Measurements from ENCODE around the gene RGS17.
"Not testable (repeated sequence)": the region's sequence is repeated elsewhere in the genome, so short reads cannot be mapped to it uniquely, and the experiment has no call there.

Gene RGS17

DNA sequence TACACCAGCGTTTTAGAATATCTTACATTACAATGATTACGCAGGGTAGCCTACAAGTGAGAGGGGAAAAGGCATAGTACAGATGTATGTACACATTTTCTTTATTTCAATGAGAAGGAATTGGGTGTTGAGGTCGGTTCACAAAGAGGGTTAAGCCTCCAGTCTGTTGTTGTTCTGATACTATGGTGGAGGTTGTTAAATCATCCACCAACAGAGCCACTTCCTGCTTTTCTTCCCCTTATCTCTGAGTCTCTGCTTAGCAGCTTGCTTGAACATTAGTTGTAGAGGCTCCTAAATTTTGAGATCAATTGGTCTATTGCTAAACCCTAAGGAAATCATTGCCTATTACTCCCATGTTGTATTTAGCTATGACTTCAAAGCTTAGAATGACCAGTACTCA is 7.3 kb downstream of the RGS17 start:
- DNase-seq = no peak

DNA sequence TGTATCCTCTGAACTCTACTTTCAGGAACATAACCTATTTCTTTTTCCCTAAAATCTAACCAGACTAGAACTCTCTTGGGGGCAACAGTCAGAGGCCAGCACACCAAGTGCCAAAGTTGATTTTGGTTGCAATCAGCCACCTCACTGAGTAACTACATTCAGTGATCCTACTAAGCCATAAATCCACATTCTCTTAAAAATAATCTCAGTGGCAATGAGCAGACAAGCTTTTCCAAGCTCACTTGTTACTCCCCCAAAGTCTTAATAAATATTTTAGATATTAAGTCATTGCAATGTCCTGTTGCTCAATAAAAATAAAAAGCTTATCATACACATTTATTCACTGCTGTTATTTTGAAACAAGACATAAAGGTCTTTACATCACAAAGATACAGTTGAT is 9.8 kb downstream of the RGS17 start:
- DNase-seq = no peak

DNA sequence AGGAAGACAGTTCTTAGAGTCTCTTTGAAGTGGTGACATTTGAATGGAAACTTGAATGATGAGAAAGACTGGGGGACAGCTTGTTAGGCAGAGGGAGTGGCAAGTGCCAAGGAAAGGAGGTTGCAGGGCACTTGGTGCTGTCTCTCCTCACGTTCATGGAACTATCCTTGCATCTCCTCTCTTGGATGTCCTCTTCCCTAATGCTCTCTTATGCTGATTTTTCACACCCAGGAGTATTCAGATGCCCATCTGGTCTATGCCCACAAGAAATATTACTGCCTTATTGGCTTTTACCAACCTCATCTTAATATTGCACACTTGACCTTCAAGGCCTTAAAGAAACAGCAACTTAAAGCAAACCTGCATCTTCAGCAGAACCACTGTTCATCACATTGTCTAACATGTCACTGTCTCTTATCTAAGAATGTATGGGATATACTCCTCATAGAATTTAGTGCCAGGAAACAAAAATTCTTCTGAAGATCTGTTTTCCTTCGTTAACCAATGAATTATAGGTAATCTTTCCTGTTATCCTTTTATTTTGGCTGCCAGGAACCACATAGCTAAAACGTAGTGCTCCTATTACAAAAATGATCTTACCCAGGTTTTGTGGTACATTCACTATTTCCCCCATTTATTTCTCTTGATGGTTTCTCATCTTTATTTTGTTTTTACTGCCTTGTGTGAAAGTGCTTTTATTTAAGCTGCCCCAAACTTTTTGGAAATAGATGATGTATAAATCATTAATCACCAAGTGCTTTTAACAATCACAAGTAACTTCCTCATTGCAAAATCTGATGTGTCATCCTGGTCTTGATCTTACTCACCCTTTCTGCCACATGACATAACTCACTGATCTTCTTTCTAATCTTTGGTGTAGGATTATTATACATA is 12.8 kb downstream of the RGS17 start:
- no peak for DNase-seq

DNA sequence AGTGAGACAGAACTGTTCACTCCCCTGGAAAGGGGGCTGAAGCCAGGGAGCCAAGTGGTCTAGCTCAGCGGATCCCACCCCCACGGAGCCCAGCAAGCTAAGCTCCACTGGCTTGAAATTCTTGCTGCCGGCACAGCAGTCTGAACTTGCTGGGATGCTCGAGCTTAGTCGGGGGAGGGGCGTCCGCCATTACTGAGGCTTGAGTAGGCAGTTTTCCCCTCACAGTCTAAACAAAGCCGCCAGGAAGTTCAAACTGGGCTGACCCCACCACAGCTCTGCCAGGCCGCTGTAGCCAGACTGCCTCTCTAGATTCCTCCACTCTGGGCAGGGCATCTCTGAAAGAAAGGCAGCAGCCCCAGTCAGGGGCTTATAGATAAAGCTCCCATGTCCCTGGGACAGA is 20.0 kb downstream of the RGS17 start:
- DNase-seq = not testable (repeated sequence)

DNA sequence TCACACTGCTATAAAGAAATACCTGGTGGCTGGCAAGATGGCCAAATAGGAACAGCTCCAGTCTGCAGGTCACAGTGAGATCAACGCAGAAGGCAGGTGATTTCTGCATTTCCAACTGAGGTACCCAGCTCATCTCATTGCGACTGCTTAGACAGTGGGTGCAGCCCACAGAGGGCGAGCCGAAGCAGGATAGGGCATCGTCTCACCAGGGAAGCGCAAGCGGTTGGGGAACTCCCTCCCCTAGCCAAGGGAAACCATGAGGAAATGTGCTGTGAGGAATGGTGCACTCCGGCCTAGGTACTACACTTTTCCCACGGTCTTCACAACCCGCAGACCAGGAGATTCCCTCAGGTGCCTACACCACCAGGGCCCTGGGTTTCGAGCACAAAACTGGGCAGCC is 20.5 kb downstream of the RGS17 start:
- not testable (repeated sequence) for DNase-seq

DNA sequence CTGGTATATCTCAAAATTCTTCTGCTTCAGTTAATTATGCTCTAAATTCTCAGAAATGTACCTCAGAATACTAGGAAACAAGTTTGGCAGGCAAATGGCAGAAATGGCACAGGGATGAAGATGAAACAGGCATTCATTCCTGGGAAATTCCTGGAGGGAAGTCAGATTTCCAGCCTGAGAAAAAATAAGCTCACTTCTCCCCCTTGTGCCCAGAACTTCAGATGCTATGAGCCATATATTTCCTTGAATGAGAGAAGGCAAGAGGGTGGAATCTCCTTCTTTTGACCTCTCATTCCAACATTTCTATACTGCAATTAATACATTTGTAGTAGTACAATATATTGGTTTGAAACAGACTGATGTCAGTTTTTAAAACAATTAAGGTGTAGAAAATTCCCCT is 22.8 kb downstream of the RGS17 start:
- no peak for DNase-seq

DNA sequence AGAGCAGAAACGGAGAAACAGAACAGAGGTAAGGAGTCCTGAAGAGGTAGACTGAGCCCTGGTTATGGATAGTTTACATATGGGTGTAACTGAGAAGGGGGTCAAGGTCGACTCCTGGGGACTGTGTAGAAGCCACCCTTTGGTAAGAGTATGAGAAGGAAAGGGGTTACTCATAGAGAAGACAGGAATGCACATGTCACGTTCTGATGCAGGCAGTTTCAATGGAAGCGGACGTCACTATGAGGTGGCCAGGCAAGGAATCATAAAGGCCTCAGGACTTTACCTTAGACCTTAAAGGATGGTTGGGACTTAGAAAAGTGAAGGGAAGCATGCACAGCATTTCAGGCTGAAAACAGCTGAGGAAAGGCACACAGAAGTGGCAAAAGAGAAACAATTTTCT is 25.1 kb downstream of the RGS17 start:
- DNase-seq = no peak

DNA sequence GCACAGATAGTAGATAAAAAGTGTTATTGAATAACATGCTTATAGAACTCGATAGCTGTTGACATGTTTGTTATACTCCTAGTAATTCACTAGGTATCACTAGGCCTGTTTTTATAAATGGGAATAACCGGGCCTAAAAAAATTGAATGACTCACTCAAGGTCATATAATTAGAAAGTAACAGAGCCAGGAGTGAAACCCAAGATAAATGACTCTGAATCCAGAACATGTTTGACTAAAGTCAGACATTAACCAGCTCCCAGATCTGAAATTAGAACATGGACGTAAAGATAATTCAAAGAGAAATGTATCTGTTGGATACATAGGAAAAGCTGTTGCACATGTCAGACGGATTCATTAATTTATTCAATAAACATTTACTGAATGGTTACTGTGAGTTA is 26.9 kb downstream of the RGS17 start:
- DNase-seq = no peak

DNA sequence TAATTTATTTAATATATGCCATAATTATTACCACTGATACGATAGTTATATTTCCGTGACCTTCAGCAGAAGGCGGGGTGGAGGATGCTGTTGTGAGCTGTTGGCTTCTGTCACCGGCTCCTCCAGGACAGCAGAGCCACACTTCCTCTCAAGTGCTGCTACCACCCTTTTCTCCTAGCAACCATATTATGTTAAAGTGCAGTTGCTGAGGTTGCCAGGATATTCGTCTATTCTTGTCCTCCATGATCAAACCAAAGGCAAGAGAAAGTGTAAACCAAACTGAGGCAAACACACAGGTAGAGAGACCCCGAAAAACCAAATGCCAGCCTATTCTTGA is 27.8 kb downstream of the RGS17 start:
- no peak for DNase-seq

DNA sequence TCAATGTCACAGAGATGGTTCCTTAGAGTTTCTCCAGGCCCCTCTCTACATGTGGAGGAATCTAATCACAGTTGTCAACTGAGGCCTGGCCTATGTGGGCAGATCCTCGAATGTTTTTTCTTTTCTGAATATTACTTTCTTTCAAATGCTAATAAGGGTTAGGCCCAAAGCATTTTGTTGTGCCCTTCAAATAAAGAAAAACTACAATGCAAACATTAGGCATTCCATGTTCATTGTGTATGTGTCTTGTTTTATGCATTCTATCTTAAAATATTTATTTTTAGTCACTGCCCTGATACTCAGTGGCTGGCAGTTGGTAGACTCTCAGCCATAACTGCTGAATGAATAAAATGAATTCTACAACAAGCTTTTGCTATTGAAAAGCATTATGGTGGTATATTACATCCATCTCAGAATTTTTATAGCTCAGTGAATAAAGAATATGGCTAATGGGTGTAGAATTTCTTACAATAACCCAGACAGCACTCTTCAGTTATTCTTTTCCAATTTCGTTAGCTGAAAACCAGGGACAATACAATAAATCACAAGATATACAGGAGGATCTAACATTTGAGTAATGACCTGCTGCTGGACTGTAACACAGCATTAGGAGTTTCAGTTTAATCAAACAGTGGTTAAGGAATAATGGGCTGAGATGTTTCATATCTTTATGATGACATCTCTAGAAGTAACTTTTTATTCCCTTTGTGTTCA is 28.3 kb downstream of the RGS17 start:
- no peak for DNase-seq

DNA sequence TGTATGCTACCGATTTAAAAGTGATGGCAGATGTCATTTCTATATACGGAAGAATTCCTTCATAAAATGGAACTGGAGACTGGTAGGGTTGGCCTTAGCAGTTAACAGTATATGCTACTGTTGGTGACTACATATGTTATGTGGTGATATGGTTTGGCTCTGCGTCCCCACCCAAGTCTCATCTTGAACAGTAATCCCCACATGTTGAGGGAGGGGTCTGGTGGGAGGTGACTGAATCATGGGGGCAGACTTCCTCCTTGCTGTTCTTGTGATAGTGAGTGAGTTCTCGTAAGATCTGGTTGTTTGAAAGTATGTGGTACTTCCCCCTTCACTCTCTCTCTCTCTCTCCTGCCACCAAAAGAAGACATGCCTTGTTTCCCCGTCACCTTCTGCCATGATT is 29.6 kb downstream of the RGS17 start:
- DNase-seq = no peak

DNA sequence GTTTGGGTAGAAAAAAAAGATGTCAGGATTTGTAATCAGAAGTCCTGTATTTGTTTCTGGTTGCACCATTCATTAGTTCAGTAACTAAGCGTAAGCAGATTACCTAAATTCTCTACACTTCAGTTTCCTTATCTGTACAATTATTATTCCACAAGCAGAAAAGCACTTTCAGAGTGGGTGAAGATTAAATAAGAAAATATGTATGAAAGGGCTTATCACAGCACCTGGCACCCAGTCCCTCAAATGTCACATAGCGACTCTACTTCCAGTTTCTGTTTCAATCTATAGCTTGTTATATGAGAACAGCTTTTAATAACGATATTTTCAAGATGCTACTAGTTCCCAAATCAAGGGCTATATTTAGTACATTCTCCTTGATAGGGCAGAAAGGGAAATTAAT is 31.4 kb downstream of the RGS17 start:
- DNase-seq = no peak

DNA sequence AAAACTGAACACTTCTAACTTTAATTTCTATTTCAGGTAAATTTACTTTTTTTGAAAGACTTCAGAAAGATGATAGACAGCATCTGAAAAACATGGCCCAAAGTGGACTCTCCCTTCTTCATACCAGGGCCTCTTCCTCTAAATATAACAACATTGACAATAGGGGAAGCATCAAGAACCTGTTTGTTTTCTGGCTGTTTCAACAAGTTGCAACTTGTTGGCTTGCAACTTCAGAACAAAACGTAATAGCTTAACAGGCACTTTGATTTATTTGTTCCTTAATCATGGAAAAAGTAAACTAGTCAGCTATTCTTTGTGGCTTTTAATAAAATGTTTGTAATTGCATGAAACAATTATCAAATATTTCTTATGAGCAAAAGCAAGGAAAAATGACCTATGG is 34.3 kb downstream of the RGS17 start:
- no peak for DNase-seq

DNA sequence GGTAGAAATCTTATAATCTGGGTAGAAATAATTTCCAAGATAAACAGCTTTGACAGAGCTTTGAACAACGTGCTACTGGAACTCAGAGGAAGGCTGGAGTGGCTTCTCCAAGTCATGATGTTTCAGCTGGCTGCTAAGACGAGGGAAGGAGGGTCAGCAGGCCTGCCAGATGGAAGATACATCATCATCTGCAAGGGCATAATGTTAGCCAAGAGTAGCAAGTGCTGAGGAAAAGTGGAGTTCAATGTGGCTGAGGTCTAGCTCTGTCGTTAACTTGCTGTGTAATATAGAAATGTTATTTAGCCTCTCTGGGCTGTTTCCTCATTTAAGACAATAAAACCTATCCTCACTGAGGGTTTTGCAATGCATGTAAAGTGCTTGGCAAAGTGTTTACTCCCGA is 35.1 kb downstream of the RGS17 start:
- no peak for DNase-seq

DNA sequence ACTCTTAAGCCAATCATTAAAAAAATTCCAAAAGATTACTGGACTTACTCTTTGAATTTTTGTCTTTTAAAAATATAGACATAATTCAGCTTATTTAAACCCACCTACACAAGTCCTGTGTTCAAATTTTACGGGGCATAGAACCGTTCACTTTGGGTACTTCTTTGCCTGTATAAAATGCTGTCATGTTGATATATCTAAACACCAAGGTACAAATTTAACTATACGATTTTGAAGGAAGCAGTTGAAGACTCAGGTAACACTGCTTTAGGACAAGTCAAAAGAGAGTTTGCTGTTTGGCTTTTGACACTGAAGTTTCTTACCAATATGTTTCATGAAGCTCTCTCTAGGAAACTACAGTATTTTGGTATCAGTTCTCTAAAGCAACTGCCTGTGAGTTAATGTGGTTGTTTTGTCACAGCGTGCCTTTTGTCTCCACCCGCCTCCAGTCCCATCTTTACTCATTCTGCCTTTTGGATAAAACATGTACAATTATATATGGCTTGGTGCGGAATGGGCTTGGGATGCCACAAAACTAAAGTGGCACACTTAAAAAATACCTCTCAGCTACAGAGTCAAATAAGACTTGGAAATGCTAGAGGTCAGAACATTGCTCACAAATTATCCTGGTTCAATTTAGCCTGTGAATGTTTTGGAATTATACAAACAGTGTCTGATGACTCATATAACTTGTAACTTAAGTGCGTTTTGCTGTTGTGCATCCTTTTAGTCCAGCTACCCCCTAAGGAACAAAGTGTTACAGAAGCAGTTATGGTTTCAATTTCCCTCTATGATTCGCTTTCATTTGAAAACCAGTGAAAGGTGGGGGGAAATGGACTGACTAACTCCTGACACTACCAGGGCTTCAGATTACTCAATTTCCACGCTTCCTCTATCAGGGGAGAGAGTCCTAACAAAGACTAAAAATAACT is 38.7 kb downstream of the RGS17 start:
- no peak for DNase-seq

DNA sequence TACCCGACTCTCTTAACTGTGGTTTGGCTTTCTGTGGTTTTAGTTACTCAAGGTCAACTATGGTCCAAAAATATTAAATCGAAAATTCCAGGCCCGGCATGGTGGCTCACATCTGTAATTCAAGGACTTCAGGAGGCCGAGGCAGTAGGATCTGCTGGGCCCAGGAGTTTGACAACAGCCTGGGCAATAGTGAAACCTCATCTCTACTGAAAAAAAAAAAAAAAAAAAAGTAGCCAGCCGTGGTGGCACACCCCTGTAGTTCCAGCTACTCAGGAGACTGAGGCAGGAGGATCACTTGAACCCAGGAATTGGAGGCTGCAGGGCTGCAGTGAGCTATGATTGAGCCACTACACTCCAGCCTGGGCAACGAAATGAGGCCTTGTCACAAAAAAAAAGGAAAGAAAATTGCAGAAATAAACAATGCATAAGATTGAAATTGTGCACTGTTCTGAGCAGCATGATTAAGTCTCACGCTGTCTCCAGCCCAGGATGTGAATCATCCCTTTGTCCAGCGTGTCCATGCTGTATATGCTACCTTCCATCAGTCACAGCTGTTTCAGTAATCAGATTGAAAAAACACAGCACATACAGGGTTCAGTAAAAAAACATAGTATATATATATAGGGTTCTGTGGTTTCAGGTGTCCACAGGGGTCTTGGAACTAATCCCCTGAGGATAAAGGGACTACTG is 40.7 kb downstream of the RGS17 start:
- no peak for DNase-seq

DNA sequence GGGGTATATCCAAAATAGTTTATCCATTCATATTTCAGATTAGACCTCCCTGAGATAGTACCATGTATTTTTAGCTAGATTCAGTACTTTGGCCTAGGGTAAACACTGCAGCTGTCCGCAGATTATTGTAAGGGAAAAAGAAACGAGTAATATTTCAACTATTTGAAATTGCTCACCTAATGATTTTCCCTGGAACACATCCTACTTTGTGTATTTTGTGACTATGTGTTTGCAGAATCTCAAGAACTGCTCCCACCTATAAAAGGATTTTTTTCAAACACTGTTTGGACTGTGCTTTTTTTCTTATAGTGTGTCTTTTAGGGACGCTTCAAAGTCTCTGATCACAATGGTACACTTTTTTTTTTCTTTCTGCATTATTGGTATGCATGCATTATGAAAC is 42.3 kb downstream of the RGS17 start:
- DNase-seq = no peak

DNA sequence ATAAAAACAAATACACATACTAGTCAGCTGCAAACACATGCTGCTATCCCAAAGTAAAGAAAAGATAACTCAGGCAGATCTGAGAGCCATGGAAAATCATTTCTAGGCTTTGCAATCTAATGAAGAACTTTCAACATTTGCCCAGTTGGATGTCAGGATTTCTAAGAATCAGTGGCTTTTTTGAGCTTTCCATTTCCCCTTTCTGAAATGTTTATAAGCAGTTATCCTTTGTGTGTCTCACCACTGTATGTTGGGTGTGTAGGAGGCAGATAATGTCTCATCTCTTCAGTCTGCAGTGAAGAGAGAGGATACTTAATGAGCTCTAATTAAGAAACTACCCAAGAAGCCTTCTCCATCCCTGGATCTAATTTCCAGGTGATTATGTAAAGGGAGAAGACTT is 43.6 kb downstream of the RGS17 start:
- no peak for DNase-seq

DNA sequence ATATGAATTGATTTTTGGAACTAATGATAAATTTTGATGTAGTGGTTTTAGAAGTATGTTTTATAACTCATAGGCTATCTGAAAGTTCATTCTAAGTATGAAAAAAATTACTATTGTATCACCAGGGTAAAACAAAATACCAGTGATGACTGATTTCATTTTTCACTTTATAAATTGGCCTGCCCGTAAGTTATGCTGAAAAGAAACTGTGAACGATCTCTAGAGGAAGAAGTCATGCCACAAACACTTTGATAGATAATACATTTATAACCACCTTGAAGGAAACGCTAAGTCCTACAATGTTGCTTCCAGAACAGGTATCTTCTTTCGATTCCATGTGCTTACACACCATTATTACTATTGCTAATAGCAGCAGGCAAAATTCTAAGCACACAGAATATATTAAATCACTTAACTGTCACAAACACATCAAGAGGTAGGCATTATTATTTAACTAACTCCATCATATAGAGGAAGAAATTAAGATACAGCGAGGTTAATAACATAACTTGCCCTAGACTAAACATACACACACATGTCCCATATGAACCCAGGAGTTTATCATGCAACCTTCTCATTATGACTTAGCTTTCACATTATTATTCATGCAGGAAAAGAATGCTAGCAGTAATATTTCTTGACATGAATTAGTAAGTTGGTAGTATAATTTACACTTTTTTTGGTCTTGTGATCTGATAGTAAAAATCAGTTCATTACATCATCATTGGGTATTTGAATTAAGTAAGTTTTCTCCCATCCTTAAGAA is 44.7 kb downstream of the RGS17 start:
- DNase-seq = no peak

DNA sequence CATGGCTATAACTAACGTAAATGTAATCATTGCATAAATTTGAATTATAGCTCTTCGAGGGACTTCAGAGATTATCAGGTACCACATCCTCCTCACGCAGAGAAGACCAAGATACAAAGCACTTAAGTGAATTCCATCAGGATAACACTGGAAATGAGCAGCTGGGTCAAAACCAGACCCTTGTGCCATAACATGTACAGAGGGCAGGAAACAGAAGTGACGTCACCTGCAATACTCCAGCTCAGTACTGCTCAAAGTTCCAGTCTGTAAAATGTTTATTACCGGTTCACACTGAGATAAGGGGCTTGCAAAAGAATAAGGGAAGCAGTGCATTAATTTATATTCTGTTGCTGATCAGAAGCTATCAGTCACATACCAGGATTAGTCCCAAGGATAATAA is 45.8 kb downstream of the RGS17 start:
- DNase-seq = no peak

DNA sequence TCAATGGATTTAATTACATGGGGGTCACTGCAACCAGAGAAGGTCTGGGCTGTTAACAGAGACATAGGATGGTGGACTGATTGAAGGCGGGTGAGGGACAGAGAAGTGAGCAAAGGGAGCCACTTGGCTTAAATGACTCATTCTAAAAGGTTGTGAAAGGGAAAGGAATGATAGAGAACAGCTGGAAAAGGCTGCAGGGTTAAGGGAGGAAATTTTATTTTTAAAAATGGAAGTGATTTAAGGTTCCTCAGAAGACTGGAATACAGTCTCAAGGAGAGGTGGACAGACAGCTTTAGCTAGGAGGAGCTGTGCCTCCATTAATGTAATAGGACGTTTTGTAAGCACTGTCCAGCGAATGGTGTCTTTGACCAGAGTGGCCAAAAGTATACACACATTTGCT is 46.7 kb downstream of the RGS17 start:
- DNase-seq = no peak

DNA sequence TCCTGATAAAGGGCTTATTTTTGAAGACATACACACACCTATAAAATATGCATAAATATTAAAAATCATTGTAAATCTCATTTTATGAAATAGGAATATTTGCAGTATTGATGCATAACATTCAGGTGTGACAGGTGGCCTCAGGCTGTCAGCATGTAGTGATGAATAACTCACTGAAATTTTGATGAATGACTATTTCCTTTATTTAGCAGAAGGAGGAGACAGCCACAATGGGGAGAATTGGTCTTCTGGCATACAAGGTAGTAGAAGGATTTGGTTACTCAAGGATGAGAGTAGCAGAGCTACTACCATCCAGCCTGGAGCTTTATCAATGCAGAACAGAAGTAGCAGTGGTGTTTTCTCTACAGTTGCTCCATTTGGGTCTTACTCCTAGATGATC is 47.2 kb downstream of the RGS17 start:
- DNase-seq = no peak

All from CD4-positive, alpha-beta T cell treated with Interleukin-10 for 1 hour (primary cell).